Gastroesophageal sphincter (tissue), 4 donors: Measurements from ENCODE around the gene LSM2. TPM values are rescaled to one million over a fixed set of nuclear protein-coding genes. Genes with fewer than 3 reads are reported as not detected.
"Not testable (repeated sequence)": the region's sequence is repeated elsewhere in the genome, so short reads cannot be mapped to it uniquely, and the experiment has no call there.

Experiments used
- ATAC-seq: fragments of 150-250 bp; one replicate; pipeline ENCODE4 v1.9.1; 2016; ENCODE audit warnings: mild to moderate bottlenecking, moderate library complexity
- H3K27ac ChIP-seq, 4 donors: fragments of 200-600 bp; sonication (generic) in 3 of 4; 1 replicate in 3 of 4; 2 replicates in 1 of 4; pipeline ENCODE4 v1.5.1; 2016 to 2019
- H3K27me3 ChIP-seq: fragments of 200-600 bp; sonication (generic); one replicate; pipeline ENCODE4 v1.5.1; 2019
- H3K36me3 ChIP-seq, 2 donors: fragments of 200-600 bp; sonication (generic); one replicate each; pipeline ENCODE4 v1.5.1; 2019; ENCODE audit warnings: control low read depth in 1 of 2
- H3K4me1 ChIP-seq, 3 donors: fragments of 200-600 bp; sonication (generic); 1 replicate in 2 of 3; 2 replicates in 1 of 3; pipeline ENCODE4 v1.5.1; 2016 to 2019; ENCODE audit warnings: control low read depth in 2 of 3
- H3K4me3 ChIP-seq, 2 donors: fragments of 200-600 bp; sonication (generic); one replicate each; pipeline ENCODE4 v1.5.1; 2019; ENCODE audit warnings: mild to moderate bottlenecking in 1 of 2, moderate library complexity in 1 of 2
- H3K9me3 ChIP-seq, 3 donors: fragments of 200-600 bp; sonication (generic); one replicate each; pipeline ENCODE4 v1.5.1; 2017 to 2019; ENCODE audit warnings: control low read depth in 2 of 3
- CTCF ChIP-seq, 4 experiments: fragments of 200-600 bp in 2 of 4; fragments of 450-650 bp in 2 of 4; sonication (generic) in 1 of 4; IDR thresholded peaks; one replicate each; pipeline ENCODE4 v1.5.1; 2017 to 2019; ENCODE audit warnings: antibody characterized with exemption in 4 of 4, mild to moderate bottlenecking in 2 of 4, moderate library complexity in 2 of 4
- EP300 ChIP-seq: sonication (generic); formaldehyde crosslinking; IDR thresholded peaks from one replicate; pipeline ENCODE4 v1.6.1; 2017; ENCODE audit warnings: antibody characterized with exemption, mild to moderate bottlenecking
- POLR2A ChIP-seq, 2 donors: fragments of 450-650 bp; IDR thresholded peaks; one replicate each; pipeline ENCODE4 v1.6.1; 2017; ENCODE audit warnings: antibody characterized with exemption in 2 of 2, mild to moderate bottlenecking in 2 of 2, moderate library complexity in 1 of 2
- POLR2AphosphoS5 ChIP-seq: sonication (generic); formaldehyde crosslinking; IDR thresholded peaks from one replicate; pipeline ENCODE4 v1.6.1; 2017; ENCODE audit warnings: antibody characterized with exemption
- WGBS, 2 donors: methylation state at CpG; one replicate each; pipeline ENCODE4 v1.1.5; 2018; ENCODE audit warnings: low coverage in 1 of 2; 5-methylcytosine and 5-hydroxymethylcytosine counted together
- total RNA-seq, 4 donors: library from RNA; depleted of rRNA; stranded (reverse); fragments of >200 nt; gene quantifications; one replicate each; pipeline ENCODE4 v1.1.0, GENCODE V29; 2016

The LSM2 gene
- 10 to 100 TPM; 18.0 to 31.7 (median 28.5) TPM for total RNA-seq

GRCh38 chr6:31806470-31807272, at the start of gene LSM2:
Gene LSM2, minus strand, starts transcription at chr6:31806966. Its CDS starts 209 bp downstream, at chr6:31806757.
- peak; percentile 99 for ATAC-seq
- Histone ChIP-seq H3K9me3 (no peaks in the 10 kb centered on the region), H3K4me3 (peak within 1 kb of the TSS; percentile 59 to 63), H3K27ac (peak within 1 kb of the TSS; percentile 90 to 96 (median 92)), H3K36me3 (peaks cover 0 to 19% of the 10 kb centered on the region in 2 donors), H3K27me3 (no peaks in the 10 kb centered on the region), H3K4me1 (peaks cover 3 to 26% (median 5%) of the 10 kb centered on the region in 3 donors)
- peak in 2 of 4 experiments; percentile 34 to 41 for TF ChIP-seq CTCF (IDR thresholded peaks at IDR 0.05)
- TF ChIP-seq POLR2AphosphoS5 = peak; percentile 91
- TF ChIP-seq POLR2A (IDR thresholded peaks at IDR 0.05) = peak; percentile 79 to 80
- no peak for TF ChIP-seq EP300
- WGBS, 2 donors = 0 to 1% methylated on average over 5 to 25 of the region's 51 CpGs

- WGBS, 2 donors = 92% methylated on average over 2 of the region's 35 CpGs; no CpG with 5 or more reads in 1 of the 2 donors
- ATAC-seq = not testable (repeated sequence)
Measured at GRCh38 chr6:31851980-31852718, 45.4 kb upstream of the LSM2 start.

GRCh38 chr6:31851485-31851832, 44.7 kb upstream of the LSM2 start:
- no peak overlapping the region for H3K27ac ChIP-seq
- H3K4me1 ChIP-seq = no peaks in the 10 kb centered on the region
- H3K9me3 ChIP-seq = no peaks in the 10 kb centered on the region
- H3K36me3 ChIP-seq = no peaks in the 10 kb centered on the region
- H3K4me3 ChIP-seq = no peak overlapping the region
- WGBS, 2 donors = 59 to 80% methylated on average over 1 to 2 of the region's 2 CpGs
- no peak for ATAC-seq
- no peaks in the 10 kb centered on the region for H3K27me3 ChIP-seq
- TF ChIP-seq POLR2AphosphoS5 = no peak
- no peak for TF ChIP-seq EP300
- no peak for TF ChIP-seq CTCF (IDR thresholded peaks at IDR 0.05)
- no peak for TF ChIP-seq POLR2A (IDR thresholded peaks at IDR 0.05)

More at GRCh38 chr6:31851980-31852718, 45.4 kb upstream of the LSM2 start:
- H3K27ac ChIP-seq, H3K9me3 ChIP-seq, H3K4me3 ChIP-seq, H3K36me3 ChIP-seq, H3K4me1 ChIP-seq, H3K27me3 ChIP-seq: not testable (repeated sequence)

GRCh38 chr6:31850765-31851484, 44.2 kb upstream of the LSM2 start:
- Histone ChIP-seq H3K27ac (no peak overlapping the region), H3K4me3 (no peak overlapping the region), H3K36me3 (no peaks in the 10 kb centered on the region), H3K27me3 (no peaks in the 10 kb centered on the region), H3K9me3 (no peaks in the 10 kb centered on the region), H3K4me1 (no peaks in the 10 kb centered on the region)
- 100% methylated on average over 2 of the region's 2 CpGs; no CpG with 5 or more reads in 1 of the 2 donors for WGBS, 2 donors
- no peak for TF ChIP-seq EP300
- no peak for TF ChIP-seq POLR2AphosphoS5
- no peak for TF ChIP-seq POLR2A (IDR thresholded peaks at IDR 0.05)
- TF ChIP-seq CTCF (IDR thresholded peaks at IDR 0.05) = no peak
- ATAC-seq = no peak
